ENCODE results near the gene TSPO.

The TSPO gene

DNA sequence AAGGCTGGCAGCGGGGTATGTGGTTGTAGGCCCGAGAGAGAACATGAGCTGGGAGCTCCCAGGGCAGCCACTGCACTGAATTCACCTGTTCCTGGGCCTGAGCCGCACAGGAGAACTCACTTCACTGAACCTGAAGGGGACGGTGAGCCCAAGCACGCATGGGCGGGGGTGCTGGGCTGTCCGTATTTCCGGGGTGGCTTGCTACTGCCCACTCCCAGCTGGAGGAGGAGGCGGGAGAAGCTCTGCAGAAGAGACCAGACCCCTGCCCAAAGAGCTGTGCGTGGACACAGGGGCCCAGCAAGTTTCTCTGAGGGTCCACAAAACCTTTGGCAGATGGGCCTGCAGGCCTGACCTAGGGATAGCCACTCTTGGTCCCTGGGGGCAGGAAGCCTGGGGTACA is 30.8 kb downstream of the TSPO start:
- TF ChIP-seq, protein P1, sequence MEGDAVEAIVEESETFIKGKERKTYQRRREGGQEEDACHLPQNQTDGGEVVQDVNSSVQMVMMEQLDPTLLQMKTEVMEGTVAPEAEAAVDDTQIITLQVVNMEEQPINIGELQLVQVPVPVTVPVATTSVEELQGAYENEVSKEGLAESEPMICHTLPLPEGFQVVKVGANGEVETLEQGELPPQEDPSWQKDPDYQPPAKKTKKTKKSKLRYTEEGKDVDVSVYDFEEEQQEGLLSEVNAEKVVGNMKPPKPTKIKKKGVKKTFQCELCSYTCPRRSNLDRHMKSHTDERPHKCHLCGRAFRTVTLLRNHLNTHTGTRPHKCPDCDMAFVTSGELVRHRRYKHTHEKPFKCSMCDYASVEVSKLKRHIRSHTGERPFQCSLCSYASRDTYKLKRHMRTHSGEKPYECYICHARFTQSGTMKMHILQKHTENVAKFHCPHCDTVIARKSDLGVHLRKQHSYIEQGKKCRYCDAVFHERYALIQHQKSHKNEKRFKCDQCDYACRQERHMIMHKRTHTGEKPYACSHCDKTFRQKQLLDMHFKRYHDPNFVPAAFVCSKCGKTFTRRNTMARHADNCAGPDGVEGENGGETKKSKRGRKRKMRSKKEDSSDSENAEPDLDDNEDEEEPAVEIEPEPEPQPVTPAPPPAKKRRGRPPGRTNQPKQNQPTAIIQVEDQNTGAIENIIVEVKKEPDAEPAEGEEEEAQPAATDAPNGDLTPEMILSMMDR (conservative IDR thresholded peaks at IDR 0.05), result no peak
- TF ChIP-seq ZFX (IDR thresholded peaks at IDR 0.05), result no peak
- H3K27ac ChIP-seq, result no peak overlapping the region

DNA sequence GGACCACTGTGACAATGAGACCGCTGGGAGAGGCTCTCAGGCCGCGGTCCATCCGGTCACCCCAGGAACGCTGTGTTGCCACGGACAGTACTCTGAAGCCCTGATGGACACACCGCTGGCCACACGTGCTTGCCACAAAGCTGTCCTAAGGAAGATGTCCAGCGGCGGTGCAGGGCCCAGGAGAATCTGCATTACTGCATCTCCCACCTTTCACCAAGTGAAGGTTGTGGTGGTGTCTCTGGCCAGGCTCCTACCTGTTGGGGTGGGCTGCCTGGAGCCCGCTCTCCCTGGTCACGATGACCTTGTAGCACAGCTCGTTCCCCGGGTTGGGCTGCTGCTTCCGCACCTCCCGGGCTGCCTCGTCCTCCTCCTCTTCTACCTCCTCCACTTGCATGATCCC is 31.4 kb downstream of the TSPO start:
- TF ChIP-seq, protein P1 (conservative IDR thresholded peaks at IDR 0.05), result no peak
- TF ChIP-seq ZFX (IDR thresholded peaks at IDR 0.05), result no peak
- H3K27ac ChIP-seq, result no peak overlapping the region

DNA sequence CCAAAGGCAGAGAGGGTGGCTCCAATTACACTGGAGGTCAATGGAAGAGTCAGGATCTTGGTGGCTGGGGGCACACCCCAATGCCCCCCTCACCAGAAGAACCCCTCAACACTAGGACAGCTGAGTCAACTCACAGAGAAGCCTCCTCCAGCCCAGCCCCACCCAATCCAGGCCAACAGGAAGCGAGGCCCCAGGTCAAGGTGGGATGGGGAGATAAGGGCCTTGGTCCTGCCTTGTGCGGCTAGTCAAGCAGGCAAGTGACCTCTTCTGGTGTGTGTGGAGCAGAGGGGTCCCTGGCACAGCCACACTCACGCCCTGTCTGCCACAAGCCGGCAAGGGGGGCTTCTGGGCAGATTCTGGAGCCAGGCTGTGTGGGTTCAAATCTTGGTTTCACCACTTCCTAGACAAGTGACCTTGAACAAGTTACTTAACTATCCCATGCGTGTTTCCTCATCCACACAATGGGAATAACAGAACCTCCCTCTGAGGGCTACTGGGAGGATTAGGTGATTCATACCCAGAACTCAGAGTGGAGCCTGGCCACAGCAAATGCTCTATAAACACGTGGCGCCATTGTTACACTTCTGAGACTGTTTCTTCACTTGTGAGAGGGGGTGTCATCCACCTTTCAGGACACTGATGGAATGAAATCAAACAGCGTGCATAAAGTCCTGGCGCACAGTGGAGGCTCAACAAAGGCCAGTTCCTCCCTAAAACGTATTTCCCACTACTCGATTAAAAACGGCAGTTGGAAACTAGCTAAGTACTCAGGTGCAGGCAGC is 32.3 kb downstream of the TSPO start:
- TF ChIP-seq ZFX (IDR thresholded peaks at IDR 0.05), result no peak
- peak overlapping the region; percentile 9; the same call in 1 of the 2 replicates for H3K27ac ChIP-seq

DNA sequence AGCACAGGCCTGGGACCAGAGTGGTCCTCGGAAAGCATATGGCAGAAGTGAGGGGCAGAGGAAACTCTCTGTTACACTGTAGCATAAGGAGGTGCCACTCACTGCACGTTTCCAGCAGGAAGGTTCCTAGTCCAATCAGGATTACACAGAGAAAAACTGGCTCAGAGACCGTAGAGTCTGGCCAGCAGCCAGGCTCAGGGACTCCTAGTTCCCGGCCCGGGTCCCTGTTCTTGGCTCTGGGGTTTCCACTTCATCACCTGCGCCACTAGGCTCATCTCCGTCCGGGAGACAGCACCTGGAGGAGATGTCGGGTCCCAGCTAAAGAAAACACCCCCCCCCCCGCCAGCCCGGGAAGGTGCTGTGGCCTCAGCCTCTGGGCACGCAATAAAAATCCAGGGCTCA is 34.5 kb downstream of the TSPO start:
- peak overlapping the region; percentile 97 for H3K27ac ChIP-seq
- no peak for TF ChIP-seq ZFX (IDR thresholded peaks at IDR 0.05)
- TF ChIP-seq, protein P1 (conservative IDR thresholded peaks at IDR 0.05), result no peak

DNA sequence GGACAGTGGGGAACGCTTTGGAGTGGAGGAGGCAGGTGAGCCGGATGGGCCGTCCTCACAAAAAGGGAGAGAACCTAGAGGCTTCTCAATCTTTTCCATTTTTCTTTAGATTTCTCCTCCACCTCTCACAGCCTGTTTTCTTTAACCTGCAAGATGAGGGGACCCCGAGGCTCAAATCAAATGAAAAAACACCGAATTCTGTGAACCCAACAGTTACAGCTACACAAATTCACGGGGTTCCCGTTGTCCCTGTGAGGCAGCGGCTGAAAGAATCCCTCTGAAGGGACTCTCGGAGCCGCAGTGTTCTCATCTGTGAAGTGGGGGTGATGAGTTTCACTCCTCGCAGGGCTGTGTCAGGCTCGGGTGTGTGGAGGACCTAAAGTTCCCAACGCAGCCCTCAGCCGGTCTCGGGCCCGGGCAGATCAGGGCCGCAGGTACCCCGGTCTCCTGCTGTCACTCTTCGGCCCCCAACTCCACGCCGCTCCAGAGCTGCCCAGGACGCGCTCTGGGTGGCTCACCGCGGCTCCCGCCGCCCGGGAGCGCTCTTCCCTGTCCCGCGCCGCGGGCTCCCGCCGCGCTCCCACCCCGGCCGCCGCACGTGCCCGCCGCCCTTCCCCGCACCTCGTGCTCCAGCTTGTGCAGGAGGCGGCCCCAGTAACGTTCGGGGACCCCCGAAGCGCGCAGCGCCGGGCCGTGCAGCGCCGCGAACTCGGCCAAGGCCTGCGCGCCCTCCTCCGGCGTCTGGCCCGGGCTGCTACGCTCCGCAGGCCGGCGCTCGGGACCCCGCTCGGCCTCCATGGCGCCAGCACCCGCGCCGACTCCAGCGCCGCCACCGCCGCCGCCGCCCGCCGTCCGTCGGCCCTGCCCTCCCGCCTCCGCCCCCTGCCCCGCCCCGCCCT is 35.2 kb downstream of the TSPO start, which contains the start of gene TTLL12:
TSS of gene TTLL12 (minus strand) at position 863 of the 899 bp plus-strand sequence. CDS start at position 798, 65 bp downstream.
- peak within 1 kb of the TSS; percentile 97 for H3K27ac ChIP-seq
- TF ChIP-seq ZFX (IDR thresholded peaks at IDR 0.05), result peak; percentile 68; the same call in 1 of the 2 replicates
- TF ChIP-seq, protein P1 (conservative IDR thresholded peaks at IDR 0.05), result no peak

DNA sequence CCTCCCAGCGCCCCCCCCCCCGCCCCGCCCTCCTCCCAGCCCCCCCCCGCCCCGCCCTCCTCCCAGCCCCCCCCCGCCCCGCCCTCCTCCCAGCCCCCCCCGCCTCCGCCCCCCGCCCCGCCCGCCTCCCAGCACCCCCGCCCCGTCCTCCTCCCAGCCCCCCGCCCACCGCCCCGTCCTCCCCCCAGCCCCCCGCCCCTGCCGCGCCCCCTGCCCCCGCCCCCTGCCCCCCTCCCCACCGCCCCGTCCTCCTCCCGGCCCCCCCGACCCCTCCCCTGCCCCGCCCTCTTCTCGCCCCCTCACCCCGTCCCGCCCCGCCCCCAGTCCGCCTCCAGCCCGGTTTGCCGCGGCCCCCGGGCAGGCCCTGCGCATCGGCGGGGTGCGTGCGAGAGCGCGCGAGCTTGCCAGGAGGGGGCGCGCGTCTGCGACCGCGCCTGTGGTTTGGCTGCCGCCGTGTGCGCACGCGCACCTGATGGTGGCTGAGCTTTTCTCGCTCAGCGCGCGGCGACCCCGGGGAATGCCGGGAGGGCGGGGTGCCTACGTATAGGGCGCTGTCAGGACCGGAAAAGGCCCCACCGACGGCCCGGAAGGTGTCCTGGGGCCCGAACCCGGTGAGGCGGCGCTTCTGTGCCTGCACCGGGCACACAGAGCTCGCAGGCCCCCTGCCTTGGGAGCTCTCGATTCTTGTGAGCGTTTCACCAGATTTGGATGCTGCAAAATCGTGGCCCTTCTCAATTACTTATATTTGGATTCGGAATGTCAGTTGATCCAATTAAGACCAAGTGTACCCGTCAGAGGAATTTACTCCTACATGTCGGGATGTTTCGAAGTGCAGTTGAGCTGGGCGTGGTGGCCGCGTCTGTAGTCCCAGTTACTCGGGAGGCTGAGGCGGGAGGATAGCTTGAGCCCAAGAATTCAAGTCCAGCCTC is 36.1 kb downstream of the TSPO start:
- TF ChIP-seq, protein P1 (conservative IDR thresholded peaks at IDR 0.05), result peak; percentile 90
- TF ChIP-seq ZFX (IDR thresholded peaks at IDR 0.05), result peak; percentile 62; the same call in 1 of the 2 replicates
- H3K27ac ChIP-seq, result peak overlapping the region; percentile 97
